Testis (tissue), 3 donors: Measurements from ENCODE around the gene VPREB3. TPM values are rescaled to one million over a fixed set of nuclear protein-coding genes. Genes with fewer than 3 reads are reported as not detected.

ENCODE experiments used
- DNase-seq: peaks from one replicate; pipeline ENCODE4 v3.0.0-alpha.2; 2019
- H3K27ac ChIP-seq, 2 donors: fragments of 200-600 bp; sonication (generic); one replicate each; pipeline ENCODE4 v1.5.1; 2019
- H3K27me3 ChIP-seq: fragments of 200-600 bp; sonication (generic); one replicate; pipeline ENCODE4 v1.5.1; 2019
- H3K36me3 ChIP-seq: fragments of 200-600 bp; sonication (generic); one replicate; pipeline ENCODE4 v1.5.1; 2017; ENCODE audit warnings: low read depth; ENCODE audit errors: missing control alignments
- H3K4me1 ChIP-seq: fragments of 200-600 bp; sonication (generic); one replicate; pipeline ENCODE4 v1.5.1; 2019
- H3K4me3 ChIP-seq, 2 donors: fragments of 200-600 bp; sonication (generic); one replicate each; pipeline ENCODE4 v1.5.1; 2017 to 2019
- H3K9me3 ChIP-seq: fragments of 200-600 bp; sonication (generic); one replicate; pipeline ENCODE4 v1.5.1; 2017
- CTCF ChIP-seq, 3 experiments: fragments of 450-650 bp in 2 of 3; fragments of 200-600 bp in 1 of 3; sonication (generic) in 1 of 3; IDR thresholded peaks; one replicate each; pipeline ENCODE4 v1.5.1; 2016 to 2019; ENCODE audit warnings: antibody characterized with exemption in 3 of 3, mild to moderate bottlenecking in 2 of 3, moderate library complexity in 1 of 3
- POLR2A ChIP-seq: fragments of 450-650 bp; IDR thresholded peaks from one replicate; pipeline ENCODE4 v1.6.1; 2017; ENCODE audit warnings: antibody characterized with exemption, mild to moderate bottlenecking, moderate library complexity
- WGBS, 2 donors: methylation state at CpG; one replicate each; pipeline ENCODE4 v1.1.5; 2018; 5-methylcytosine and 5-hydroxymethylcytosine counted together
- intact Hi-C: fragments of 100-400 bp; cut with DNase I; formaldehyde crosslinking; loops from one replicate; pipeline ENCODE4 v1.15.1; 2023; ENCODE audit warnings: low total_unique reads
- polyA plus RNA-seq: library from polyadenylated mRNA; stranded (reverse); fragments of 350-450 nt; fragmentation: Illumina TruSeq; extraction: RNeasy Lipid Tissue Mini Kit (QIAGEN cat#74804); gene quantifications from one replicate; pipeline ENCODE4 v1.2.3, GENCODE V29; 2014; ENCODE audit warnings: low read depth, low replicate concordance; ENCODE audit not compliant: insufficient read depth
- total RNA-seq, 2 donors: library from RNA; depleted of rRNA; stranded (reverse); fragments of >200 nt; gene quantifications; one replicate each; pipeline ENCODE4 v1.2.3, GENCODE V29; 2016

The VPREB3 gene
- total and polyA plus RNA-seq, 3 donors from 2014 or later, result 0.68 to 1.2 TPM; not detected in 1

- H3K27ac ChIP-seq, result peak within 1 kb of the TSS; percentile 52 to 76
These were observed 13.7 kb upstream of the VPREB3 start, which contains the start of gene CHCHD10 for GRCh38 chr22:23767673-23768548. TSS of gene CHCHD10 (minus strand) at chr22:23767972. CDS start at chr22:23767874, 98 bp downstream.

GRCh38 chr22:23767303-23767672, 13.1 kb upstream of the VPREB3 start:
- Histone ChIP-seq H3K9me3 (no peaks in the 10 kb centered on the region), H3K36me3 (no peaks in the 10 kb centered on the region), H3K27me3 (no peaks in the 10 kb centered on the region), H3K27ac (peak overlapping the region; percentile 52 to 76), H3K4me3 (peak overlapping the region; percentile 59 to 69), H3K4me1 (peaks cover 10% of the 10 kb centered on the region)
- no peak for TF ChIP-seq POLR2A
- no peak for TF ChIP-seq CTCF (IDR thresholded peaks at IDR 0.05)
- DNase-seq, result no peak
- intact Hi-C loops, result loop anchor here (5.0 kb wide), 1 partner anchor 80 kb away; no protein-coding TSS in a partner anchor
- WGBS, 2 donors, result 10% methylated on average over 17 of the region's 27 CpGs; no CpG with 5 or more reads in 1 of the 2 donors

More at GRCh38 chr22:23767673-23768548, 13.7 kb upstream of the VPREB3 start, which contains the start of gene CHCHD10:
- peaks cover 13% of the 10 kb centered on the region for H3K4me1 ChIP-seq
- DNase-seq, result peak; percentile 91
- H3K9me3 ChIP-seq, result no peaks in the 10 kb centered on the region
- H3K4me3 ChIP-seq, result peak within 1 kb of the TSS; percentile 59 to 69
- 0% methylated on average over 5 to 51 of the region's 63 CpGs for WGBS, 2 donors
- no peaks in the 10 kb centered on the region for H3K36me3 ChIP-seq
- no peaks in the 10 kb centered on the region for H3K27me3 ChIP-seq
- intact Hi-C loops, result loop anchor here (5.0 kb wide), 1 partner anchor 79 kb away; no protein-coding TSS in a partner anchor
- TF ChIP-seq CTCF (IDR thresholded peaks at IDR 0.05) (peak; percentile 74 to 80 (median 79)), POLR2A (no peak)

- intact Hi-C loops, result loop anchor here (5.0 kb wide), 1 partner anchor 82 kb away; no protein-coding TSS in a partner anchor
- WGBS, 2 donors, result 76 to 88% methylated on average over 4 to 9 of the region's 9 CpGs
These were observed 11.0 kb upstream of the VPREB3 start for GRCh38 chr22:23764899-23765881.

More at GRCh38 chr22:23764899-23765881, 11.0 kb upstream of the VPREB3 start:
- Histone ChIP-seq H3K4me3 (no peak overlapping the region), H3K27me3 (no peaks in the 10 kb centered on the region), H3K27ac (no peak overlapping the region), H3K36me3 (no peaks in the 10 kb centered on the region), H3K9me3 (no peaks in the 10 kb centered on the region), H3K4me1 (peaks cover 7% of the 10 kb centered on the region)
- no peak for DNase-seq
- TF ChIP-seq CTCF (IDR thresholded peaks at IDR 0.05) (no peak), POLR2A (no peak)
